ENCODE measurements around the gene FOXO1. TPM values are rescaled to one million over a fixed set of nuclear protein-coding genes. Genes with fewer than 3 reads are reported as not detected.
A peak's percentile ranks its signal among the peaks of the same experiment; 100 is the strongest.
"Not testable (repeated sequence)": the region's sequence is repeated elsewhere in the genome, so short reads cannot be mapped to it uniquely, and the experiment has no call there.

Gene FOXO1
- total RNA-seq (10 to 100 TPM; 39.7 to 58.9 (median 51.2) TPM), polyA plus RNA-seq (10 to 100 TPM in 2 of 3 donors, 1 to 10 TPM in 1; 7.1 to 10.8 (median 10.4) TPM)
- long read RNA-seq, donor 1, full-length matches to known transcripts, result 4 of 14 reads
- long read RNA-seq, donor 1, partial matches to known transcripts, result 10 of 14 reads
- long read RNA-seq, donor 1, other reads (novel, unspliced or antisense), result 0 of 14 reads
- long read RNA-seq, donor 2, full-length matches to known transcripts, result 2 of 9 reads
- long read RNA-seq, donor 2, partial matches to known transcripts, result 7 of 9 reads
- long read RNA-seq, donor 2, other reads (novel, unspliced or antisense), result 0 of 9 reads

DNA sequence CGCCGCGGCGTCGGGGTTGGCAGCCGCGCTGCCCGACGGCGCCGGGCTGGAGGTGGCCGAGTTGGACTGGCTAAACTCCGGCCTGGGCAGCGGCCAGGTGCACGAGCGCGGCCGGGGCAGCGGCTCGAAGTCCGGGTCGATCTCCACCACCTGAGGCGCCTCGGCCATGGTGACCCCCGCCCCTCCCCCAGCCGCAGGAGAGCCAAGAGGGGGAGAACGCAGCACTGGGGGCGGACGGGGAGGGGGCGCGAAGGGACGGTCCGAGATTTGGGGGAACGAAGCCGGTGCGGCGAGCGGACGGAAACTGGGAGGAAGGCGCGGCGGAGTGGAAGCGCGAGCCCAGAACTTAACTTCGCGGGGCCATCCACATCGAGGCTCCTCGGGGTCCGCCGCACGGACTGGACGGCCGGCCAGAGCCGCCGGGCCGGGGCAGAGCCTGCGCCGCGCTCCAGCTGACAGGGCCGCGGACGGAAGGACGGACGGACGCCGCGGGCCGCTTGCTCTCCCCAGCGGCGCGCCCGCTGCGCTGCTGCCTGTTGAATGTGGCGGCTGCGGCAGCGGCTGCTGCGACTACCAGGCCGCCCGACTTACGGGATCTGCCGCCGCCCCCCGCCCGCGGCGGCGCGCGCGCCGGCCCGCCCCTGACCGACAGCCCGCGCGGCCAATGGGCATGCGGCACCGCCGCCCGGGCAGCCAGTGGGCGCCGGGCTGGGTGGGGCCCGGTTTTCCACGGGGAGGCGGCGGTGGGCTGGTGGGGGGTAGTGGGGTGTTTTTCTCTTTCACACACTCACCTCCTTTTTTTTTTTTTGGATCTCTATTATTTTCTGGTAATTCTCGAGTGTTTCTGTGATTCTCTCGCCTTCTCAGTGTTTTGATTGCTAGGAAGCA lies at the start of gene FOXO1:
FOXO1 (minus strand) TSS at position 597 of the 888 bp plus-strand sequence; CDS start at position 168, 429 bp downstream.
- intact Hi-C loops (cut with DNase I; ENCODE audit: low total_unique reads), result no loop called here
- 0% methylated on average over 61 to 108 of the region's 108 CpGs for WGBS, 5 donors
- TF ChIP-seq POLR2A (IDR thresholded peaks at IDR 0.05), result peak in 2 of 3 donors; percentile 94 to 99
- peak; percentile 95 to 97 (median 96) for TF ChIP-seq POLR2AphosphoS5 (IDR thresholded peaks at IDR 0.05)
- TF ChIP-seq, protein P1, sequence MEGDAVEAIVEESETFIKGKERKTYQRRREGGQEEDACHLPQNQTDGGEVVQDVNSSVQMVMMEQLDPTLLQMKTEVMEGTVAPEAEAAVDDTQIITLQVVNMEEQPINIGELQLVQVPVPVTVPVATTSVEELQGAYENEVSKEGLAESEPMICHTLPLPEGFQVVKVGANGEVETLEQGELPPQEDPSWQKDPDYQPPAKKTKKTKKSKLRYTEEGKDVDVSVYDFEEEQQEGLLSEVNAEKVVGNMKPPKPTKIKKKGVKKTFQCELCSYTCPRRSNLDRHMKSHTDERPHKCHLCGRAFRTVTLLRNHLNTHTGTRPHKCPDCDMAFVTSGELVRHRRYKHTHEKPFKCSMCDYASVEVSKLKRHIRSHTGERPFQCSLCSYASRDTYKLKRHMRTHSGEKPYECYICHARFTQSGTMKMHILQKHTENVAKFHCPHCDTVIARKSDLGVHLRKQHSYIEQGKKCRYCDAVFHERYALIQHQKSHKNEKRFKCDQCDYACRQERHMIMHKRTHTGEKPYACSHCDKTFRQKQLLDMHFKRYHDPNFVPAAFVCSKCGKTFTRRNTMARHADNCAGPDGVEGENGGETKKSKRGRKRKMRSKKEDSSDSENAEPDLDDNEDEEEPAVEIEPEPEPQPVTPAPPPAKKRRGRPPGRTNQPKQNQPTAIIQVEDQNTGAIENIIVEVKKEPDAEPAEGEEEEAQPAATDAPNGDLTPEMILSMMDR (IDR thresholded peaks at IDR 0.05 in 8 of 11, conservative IDR thresholded peaks at IDR 0.05 in 3 of 11), result peak in 1 of 11 experiments; percentile 10
- Histone ChIP-seq H3K4me3 (peak within 1 kb of the TSS; percentile 80 to 95 (median 88)), H3K27me3 (replicated peaks in 1 of 7) (no peaks in the 10 kb centered on the region), H3K27ac (peak within 1 kb of the TSS; percentile 93 to 100 (median 99)), H3K4me1 (peaks cover 31 to 49% (median 42%) of the 10 kb centered on the region in 6 donors), H3K9me3 (no peaks in the 10 kb centered on the region), H3K36me3 (no peaks in the 10 kb centered on the region)
- peak; percentile 97 for DNase-seq

DNA sequence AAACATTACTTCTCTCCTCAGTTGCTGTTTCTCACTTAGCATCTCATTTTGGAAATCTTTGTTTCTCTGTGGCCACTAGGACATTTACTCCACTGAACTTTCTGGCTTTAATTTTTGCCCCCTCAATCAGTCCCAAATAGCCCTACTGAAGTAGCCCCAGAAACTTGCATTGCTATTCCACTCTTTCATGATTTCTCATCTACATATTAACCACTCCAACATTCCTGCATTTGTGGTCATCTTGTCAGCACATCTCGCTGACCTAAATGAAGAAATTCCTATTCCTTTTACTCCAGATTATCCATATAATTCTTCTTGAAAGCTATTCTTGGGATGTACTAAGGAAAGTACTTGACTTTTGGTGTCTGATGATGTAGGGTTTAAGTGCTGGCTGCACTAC lies 48.0 kb upstream of the FOXO1 start:
- H3K36me3 ChIP-seq, result peaks cover 0 to 64% (median 18%) of the 10 kb centered on the region in 6 donors
- H3K4me1 ChIP-seq; H3K27ac ChIP-seq; H3K4me3 ChIP-seq; H3K27me3 ChIP-seq (replicated peaks in 1 of 7); intact Hi-C loops (cut with DNase I; ENCODE audit: low total_unique reads); DNase-seq: not testable (repeated sequence)
- peaks cover 0 to 41% (median 34%) of the 10 kb centered on the region in 8 donors for H3K9me3 ChIP-seq
- WGBS, 5 donors, result no CpG with 5 or more reads among the region's 1 CpG

DNA sequence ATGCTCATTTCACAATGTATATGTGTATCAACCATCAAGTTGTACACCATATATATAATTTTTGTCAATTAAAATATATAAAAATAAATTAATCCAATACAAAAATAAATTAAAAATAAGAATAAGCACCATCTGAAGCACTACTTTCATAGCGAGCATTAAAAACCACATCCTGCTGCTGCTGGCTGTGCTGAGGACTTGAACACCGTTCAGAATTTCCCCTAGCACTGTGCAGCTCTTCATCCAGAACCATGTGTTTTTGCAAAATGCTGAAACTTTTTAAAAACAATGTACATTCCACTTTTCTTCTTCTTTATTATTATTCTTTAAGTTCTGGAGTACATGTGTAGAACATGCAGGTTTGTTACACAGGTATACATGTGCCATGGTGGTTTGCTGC lies 40.0 kb upstream of the FOXO1 start:
- intact Hi-C loops (cut with DNase I; ENCODE audit: low total_unique reads), result no loop called here
- Histone ChIP-seq H3K36me3 (no peaks in the 10 kb centered on the region), H3K4me1 (peaks cover 0 to 4% (median 0%) of the 10 kb centered on the region in 6 donors), H3K27ac (no peak overlapping the region), H3K9me3 (peaks cover 0 to 74% (median 59%) of the 10 kb centered on the region in 8 donors), H3K4me3 (no peak overlapping the region), H3K27me3 (replicated peaks in 1 of 7) (no peaks in the 10 kb centered on the region)
- DNase-seq, result no peak
- WGBS, 5 donors, result 30 to 42% (median 37%) methylated on average over 2 of the region's 2 CpGs
- TF ChIP-seq, protein P1 (IDR thresholded peaks at IDR 0.05 in 8 of 11, conservative IDR thresholded peaks at IDR 0.05 in 3 of 11), result no peak
- TF ChIP-seq POLR2AphosphoS5 (IDR thresholded peaks at IDR 0.05) (no peak), POLR2A (IDR thresholded peaks at IDR 0.05) (no peak)

DNA sequence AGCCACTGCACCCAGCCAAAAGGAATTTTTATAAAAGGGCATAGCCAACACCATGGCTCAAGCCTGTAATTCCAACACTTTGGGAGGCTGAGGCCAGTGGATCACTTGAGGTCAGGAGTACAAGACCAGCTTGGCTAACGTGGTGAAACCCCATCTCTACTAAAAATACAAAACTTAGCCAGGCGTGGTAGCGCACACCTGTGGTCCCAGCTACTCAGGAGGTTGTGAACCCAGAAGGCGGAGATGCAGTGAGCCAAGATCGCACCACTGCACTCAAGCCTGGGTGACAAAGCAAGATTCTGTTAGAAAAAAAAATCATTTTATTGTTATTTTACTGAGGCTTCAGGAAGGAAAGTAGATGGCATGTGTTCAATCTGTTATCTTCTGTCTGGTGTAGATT lies 31.3 kb upstream of the FOXO1 start:
- TF ChIP-seq POLR2AphosphoS5 (IDR thresholded peaks at IDR 0.05) (no peak), POLR2A (IDR thresholded peaks at IDR 0.05) (no peak)
- TF ChIP-seq, protein P1 (IDR thresholded peaks at IDR 0.05 in 8 of 11, conservative IDR thresholded peaks at IDR 0.05 in 3 of 11), result no peak
- no peak for DNase-seq

More for the DNA sequence above, 31.3 kb upstream of the FOXO1 start:
- intact Hi-C loops (cut with DNase I; ENCODE audit: low total_unique reads), result no loop called here
- no peaks in the 10 kb centered on the region for H3K36me3 ChIP-seq
- H3K27ac ChIP-seq, result no peak overlapping the region
- WGBS, 5 donors, result 69 to 81% (median 77%) methylated on average over 5 of the region's 5 CpGs
- no peak overlapping the region for H3K4me3 ChIP-seq
- no peaks in the 10 kb centered on the region for H3K4me1 ChIP-seq
- H3K27me3 ChIP-seq (replicated peaks in 1 of 7), result no peaks in the 10 kb centered on the region
- no peaks in the 10 kb centered on the region for H3K9me3 ChIP-seq
